Peyer's patch (tissue), 4 donors: ENCODE results near the gene NUP214.

ENCODE experiments used
- CTCF ChIP-seq, 6 experiments: fragments of 450-650 bp in 4 of 6; fragments of 200-600 bp in 2 of 6; sonication (generic) in 1 of 6; IDR thresholded peaks; one replicate each; pipeline ENCODE4 v1.5.1; 2017 to 2019; ENCODE audit warnings: antibody characterized with exemption in 6 of 6, mild to moderate bottlenecking in 3 of 6, moderate library complexity in 1 of 6
- POLR2A ChIP-seq, 2 donors: fragments of 450-650 bp; IDR thresholded peaks; one replicate each; pipeline ENCODE4 v1.5.1; 2017; ENCODE audit warnings: antibody characterized with exemption in 2 of 2, mild to moderate bottlenecking in 2 of 2, moderate library complexity in 2 of 2

GRCh38 chr9:131076347-131077195 lies 48.8 kb upstream of the NUP214 start:
- TF ChIP-seq CTCF (IDR thresholded peaks at IDR 0.05): no peak
- no peak for TF ChIP-seq POLR2A (IDR thresholded peaks at IDR 0.05)
